HG03103 (cell line): ENCODE data around the gene HOXA6.

Experiments
- ATAC-seq: cut with Tn5 transposase; IDR thresholded peaks from one replicate; pipeline ENCODE4 v1.9.1; 2021; ENCODE audit warnings: low read depth; ENCODE audit not compliant: unreplicated experiment

HOXA6 gene

GRCh38 chr7:27163288-27164044 is 15.9 kb upstream of the HOXA6 start:
- no peak for ATAC-seq

DNA sequence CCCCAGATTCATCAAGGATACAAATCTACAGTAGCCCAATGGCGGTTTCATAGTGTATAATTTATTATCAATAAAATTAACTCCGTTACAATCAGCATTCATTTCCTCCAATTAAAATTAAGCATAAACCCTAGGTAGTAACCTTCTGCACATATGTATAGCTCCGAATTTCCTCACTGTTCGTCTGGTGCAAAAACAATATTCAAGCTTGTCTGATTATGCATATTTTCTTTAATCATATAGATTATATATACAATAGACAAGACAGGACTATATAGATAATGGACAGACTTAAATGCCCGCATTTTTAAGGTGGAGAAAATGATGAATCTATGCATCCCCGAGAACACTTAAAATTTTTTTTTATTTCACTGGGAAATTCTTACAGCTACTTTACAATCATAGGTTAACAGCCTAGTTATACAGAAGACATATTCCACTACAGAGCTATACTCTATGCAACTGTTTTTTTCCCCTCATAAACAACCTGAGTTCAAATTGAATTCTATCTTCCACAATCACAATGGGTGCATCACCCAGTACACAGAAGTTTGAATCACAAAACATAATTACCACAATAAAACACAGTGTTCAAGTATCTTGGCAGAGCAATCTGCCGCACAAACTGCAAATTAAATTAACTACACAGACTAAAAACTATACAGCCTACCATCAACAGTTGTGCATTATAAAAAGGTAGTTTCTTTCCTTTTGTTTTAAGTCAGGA is 15.2 kb upstream of the HOXA6 start:
- no peak for ATAC-seq

DNA sequence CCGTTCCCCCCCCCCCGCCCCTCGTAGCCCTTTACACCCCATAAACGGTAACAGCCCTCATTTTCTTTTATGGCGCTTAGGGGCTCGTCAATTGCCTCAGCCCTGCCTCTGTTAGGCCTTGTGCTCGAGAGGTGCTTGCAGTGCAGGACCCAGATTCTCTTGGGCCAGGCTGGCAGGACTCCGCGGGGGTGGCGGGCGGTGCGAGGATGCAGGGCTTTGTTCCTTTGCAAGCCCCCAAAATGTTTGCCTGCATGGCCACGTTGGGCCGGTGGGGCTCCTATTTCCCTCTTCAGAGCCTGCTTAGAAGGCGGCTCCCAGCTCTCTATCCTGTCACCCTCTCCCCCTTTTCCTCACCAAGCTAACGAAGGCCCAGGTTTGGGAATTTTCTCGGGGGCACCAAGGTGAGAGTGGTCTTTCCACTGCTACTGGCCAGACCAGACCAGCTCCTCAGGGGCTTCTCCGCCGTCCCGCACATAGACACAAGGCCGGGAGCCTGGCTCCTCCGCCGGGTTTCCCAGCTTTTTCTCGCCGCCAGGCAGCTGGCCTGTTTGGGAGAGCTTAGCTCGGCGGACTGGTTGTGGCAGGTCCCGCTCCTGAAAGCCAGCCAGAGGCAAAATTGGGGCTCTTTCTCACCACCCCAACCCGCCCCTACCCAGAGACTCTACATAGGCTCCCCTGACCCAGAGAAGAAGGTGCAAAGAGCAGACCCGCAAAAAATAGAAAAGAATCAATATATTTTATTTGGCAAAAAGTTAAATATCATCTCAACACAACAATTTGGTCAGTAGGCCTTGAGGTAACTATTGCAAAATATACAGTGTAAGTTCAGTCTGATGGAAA is 14.4 kb upstream of the HOXA6 start:
- ATAC-seq, result no peak

- ATAC-seq, result no peak
These were observed 13.7 kb upstream of the HOXA6 start for GRCh38 chr7:27161214-27161720.

GRCh38 chr7:27160546-27161213 is 13.1 kb upstream of the HOXA6 start:
- no peak for ATAC-seq

GRCh38 chr7:27160145-27160545 is 12.6 kb upstream of the HOXA6 start:
- ATAC-seq, result no peak

GRCh38 chr7:27159266-27160144 is 11.9 kb upstream of the HOXA6 start:
- ATAC-seq, result no peak

DNA sequence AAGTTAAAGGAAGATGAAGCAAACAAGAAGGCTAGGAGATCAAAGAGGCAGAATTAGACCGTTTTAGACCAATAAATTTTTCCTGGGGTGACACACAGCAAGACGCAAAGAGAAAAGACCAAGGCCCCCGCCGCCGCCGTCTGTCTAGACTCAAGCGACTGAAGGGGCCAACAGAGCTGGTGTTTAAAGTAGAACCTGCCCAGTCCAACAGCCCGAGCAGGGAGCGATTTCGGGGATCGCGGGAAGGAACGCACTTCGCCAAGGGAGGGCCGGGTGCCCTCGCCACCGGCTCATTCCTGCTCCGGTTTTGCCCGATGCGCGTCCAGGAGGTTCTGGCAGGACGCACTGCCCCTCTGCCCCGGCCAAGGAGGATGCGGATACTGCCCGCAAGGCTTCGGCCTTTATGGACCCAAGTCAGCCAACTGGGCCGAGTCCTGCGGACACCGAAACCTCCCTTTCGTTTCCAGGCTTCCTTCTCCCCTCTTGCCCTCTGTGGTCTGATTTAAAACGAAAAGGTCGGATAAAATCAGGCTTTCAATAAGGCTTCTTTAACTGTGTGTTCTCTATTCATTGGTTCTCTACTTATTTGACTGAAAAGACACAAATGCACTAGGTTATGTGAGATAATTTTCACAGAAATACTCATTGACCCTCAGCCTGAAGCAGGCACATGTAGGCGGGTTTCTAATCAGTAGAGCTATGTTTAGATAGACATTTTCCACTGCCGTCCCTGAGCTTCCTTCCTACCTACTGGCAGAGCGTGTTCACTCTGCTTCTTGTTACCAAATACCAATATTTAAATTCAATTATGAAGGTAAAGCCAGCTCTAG is 11.1 kb upstream of the HOXA6 start:
- ATAC-seq, result no peak

GRCh38 chr7:27157702-27158431 is 10.3 kb upstream of the HOXA6 start:
- ATAC-seq, result no peak

- no peak for ATAC-seq
These were observed 9.5 kb upstream of the HOXA6 start for GRCh38 chr7:27156916-27157701.

GRCh38 chr7:27156508-27156898 is 8.9 kb upstream of the HOXA6 start, which contains the start of gene HOXA7:
Gene HOXA7, minus strand, starts transcription at chr7:27156675. Its CDS starts 130 bp downstream, at chr7:27156545.
- no peak for ATAC-seq

DNA sequence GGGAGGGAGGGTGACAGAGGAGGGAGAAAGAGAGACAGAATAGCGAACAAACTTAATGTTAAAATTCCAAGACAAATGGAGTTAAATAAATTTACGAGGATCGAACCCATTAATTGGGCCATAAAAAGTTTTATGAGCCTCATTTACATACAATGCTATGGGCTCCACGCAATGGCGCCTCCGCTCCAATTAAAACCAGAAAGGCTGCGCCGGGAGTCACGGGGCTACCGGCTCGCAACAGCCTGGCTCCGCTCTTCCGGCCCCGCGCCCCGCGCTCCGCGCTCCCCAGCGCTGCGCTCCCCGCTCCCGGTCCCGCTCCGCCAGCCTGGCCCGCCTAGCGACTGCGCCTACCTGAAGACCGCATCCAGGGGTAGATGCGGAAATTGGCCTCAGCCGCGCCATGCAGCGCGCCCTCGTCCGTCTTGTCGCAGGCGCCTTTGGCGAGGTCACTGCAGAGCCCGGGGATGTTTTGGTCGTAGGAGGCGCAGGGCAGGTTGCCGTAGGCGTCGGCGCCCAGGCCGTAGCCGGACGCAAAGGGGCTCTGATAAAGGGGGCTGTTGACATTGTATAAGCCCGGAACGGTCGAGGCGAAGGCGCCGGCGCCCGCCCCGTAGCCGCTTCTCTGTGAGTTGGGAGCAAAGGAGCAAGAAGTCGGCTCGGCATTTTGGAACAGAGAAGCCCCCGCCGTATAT is 8.4 kb upstream of the HOXA6 start:
- ATAC-seq, result no peak

DNA sequence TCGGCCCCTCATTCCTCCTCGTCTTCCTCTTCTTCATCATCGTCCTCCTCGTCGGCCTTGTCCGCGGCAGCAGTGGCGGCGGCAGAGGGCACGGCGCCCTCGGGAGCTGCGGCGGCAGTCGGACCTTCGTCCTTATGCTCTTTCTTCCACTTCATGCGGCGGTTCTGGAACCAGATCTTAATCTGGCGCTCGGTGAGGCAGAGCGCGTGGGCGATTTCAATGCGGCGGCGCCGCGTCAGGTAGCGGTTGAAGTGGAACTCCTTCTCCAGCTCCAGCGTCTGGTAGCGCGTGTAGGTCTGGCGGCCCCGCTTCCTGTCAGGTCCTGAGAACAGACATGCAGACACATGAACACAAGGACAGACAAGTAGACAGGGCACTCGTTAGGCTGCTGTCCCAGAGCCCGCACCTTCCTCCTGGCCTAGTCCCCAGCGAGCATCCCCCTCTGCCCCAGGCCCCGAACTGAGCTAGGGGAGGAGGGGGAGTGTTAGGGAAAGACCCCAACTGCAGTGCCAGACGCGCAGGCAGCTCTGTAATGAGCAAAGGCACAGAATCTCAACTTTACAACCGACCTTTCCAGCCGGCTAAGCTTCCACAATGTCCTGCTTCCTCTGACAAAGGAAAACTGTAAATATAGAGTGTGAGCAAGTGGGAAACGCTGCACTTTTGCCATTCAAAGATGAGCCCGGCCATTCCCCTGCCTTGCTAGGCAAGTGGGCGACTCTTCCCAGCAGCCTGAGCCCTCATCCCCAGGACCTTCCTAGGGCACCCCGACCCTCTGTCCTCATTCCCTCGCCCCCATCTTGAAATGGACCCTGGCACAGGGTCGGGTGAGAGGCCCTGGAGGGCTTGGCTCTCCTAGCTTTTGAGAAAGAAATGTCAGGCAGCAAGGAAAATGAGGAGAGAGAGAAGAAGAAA is 7.6 kb upstream of the HOXA6 start:
- no peak for ATAC-seq

- no peak for ATAC-seq
These were observed 6.8 kb upstream of the HOXA6 start for GRCh38 chr7:27154369-27154768.

GRCh38 chr7:27153526-27153925 is 6.0 kb upstream of the HOXA6 start:
- ATAC-seq, result no peak
